ENCODE results near the gene CTDSP1. TPM values are rescaled to one million over a fixed set of nuclear protein-coding genes. Genes with fewer than 3 reads are reported as not detected.

Gene CTDSP1
- total and polyA plus RNA-seq, 7 donors: 75.1 to 120 (median 82.6) TPM

DNA sequence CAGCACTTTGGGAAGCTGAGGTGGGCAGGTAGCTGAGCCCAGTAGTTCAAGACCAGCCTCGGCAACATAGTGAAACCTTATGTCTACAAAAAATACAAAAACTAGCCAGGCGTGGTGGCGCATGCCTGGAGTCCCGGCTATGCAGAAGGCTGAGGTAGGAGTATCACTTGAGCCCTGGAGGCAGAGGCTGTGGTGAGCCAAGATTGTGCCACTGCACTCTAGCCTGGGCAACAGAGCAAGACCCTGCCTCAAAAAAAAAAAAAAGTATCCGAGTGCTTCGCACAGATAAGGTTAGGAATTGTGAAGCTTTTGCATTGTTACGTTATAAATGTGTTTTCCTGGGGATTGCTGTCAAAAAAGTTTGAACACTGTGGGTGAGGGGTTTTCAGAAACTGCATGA, 4.1 kb downstream of the CTDSP1 start:
- Histone ChIP-seq H3K27me3 (no peaks in the 10 kb centered on the region), H3K9me3 (no peaks in the 10 kb centered on the region), H3K27ac (peak overlapping the region in 2 of 4 donors; percentile 15 to 90), H3K4me1 (peaks cover 0 to 56% (median 47%) of the 10 kb centered on the region in 4 donors), H3K36me3 (peaks cover 11 to 40% (median 31%) of the 10 kb centered on the region in 4 donors), H3K4me3 (no peak overlapping the region)
- intact Hi-C loops (cut with DNase I): loop anchor here (10.0 kb wide), 1 partner anchor 251 kb away; the partner anchor contains the start of genes BCS1L and ZNF142
- TF ChIP-seq POLR2AphosphoS5 (IDR thresholded peaks at IDR 0.05): no peak
- no peak for TF ChIP-seq EP300 (IDR thresholded peaks at IDR 0.05)
- TF ChIP-seq POLR2A (IDR thresholded peaks at IDR 0.05): no peak
- TF ChIP-seq, protein P1, sequence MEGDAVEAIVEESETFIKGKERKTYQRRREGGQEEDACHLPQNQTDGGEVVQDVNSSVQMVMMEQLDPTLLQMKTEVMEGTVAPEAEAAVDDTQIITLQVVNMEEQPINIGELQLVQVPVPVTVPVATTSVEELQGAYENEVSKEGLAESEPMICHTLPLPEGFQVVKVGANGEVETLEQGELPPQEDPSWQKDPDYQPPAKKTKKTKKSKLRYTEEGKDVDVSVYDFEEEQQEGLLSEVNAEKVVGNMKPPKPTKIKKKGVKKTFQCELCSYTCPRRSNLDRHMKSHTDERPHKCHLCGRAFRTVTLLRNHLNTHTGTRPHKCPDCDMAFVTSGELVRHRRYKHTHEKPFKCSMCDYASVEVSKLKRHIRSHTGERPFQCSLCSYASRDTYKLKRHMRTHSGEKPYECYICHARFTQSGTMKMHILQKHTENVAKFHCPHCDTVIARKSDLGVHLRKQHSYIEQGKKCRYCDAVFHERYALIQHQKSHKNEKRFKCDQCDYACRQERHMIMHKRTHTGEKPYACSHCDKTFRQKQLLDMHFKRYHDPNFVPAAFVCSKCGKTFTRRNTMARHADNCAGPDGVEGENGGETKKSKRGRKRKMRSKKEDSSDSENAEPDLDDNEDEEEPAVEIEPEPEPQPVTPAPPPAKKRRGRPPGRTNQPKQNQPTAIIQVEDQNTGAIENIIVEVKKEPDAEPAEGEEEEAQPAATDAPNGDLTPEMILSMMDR (IDR thresholded peaks at IDR 0.05): no peak
- no peak for DNase-seq
- 82 to 86% methylated on average over 7 of the region's 7 CpGs for WGBS, 2 donors

DNA sequence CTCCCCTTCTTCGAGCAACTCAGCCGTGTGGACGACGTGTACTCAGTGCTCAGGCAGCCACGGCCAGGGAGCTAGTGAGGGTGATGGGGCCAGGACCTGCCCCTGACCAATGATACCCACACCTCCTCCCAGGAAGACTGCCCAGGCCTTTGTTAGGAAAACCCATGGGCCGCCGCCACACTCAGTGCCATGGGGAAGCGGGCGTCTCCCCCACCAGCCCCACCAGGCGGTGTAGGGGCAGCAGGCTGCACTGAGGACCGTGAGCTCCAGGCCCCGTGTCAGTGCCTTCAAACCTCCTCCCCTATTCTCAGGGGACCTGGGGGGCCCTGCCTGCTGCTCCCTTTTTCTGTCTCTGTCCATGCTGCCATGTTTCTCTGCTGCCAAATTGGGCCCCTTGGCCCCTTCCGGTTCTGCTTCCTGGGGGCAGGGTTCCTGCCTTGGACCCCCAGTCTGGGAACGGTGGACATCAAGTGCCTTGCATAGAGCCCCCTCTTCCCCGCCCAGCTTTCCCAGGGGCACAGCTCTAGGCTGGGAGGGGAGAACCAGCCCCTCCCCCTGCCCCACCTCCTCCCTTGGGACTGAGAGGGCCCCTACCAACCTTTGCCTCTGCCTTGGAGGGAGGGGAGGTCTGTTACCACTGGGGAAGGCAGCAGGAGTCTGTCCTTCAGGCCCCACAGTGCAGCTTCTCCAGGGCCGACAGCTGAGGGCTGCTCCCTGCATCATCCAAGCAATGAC, 4.8 kb downstream of the CTDSP1 start:
- Histone ChIP-seq H3K27ac (peak overlapping the region; percentile 88 to 92 (median 90)), H3K4me3 (no peak overlapping the region), H3K27me3 (no peaks in the 10 kb centered on the region), H3K4me1 (peaks cover 0 to 52% (median 45%) of the 10 kb centered on the region in 4 donors), H3K36me3 (peaks cover 11 to 40% (median 31%) of the 10 kb centered on the region in 4 donors), H3K9me3 (no peaks in the 10 kb centered on the region)
- intact Hi-C loops (cut with DNase I): loop anchor here (5.0 to 10.0 kb wide), 5 partner anchors 217 to 983 kb away; partner anchors contain the start of genes BCS1L, DNPEP and ZNF142
- 69 to 76% methylated on average over 16 of the region's 16 CpGs for WGBS, 2 donors
- DNase-seq: peak; percentile 71
- TF ChIP-seq EP300 (IDR thresholded peaks at IDR 0.05) (no peak), POLR2A (IDR thresholded peaks at IDR 0.05) (no peak), POLR2AphosphoS5 (IDR thresholded peaks at IDR 0.05) (no peak)
- TF ChIP-seq, protein P1 (IDR thresholded peaks at IDR 0.05): no peak

DNA sequence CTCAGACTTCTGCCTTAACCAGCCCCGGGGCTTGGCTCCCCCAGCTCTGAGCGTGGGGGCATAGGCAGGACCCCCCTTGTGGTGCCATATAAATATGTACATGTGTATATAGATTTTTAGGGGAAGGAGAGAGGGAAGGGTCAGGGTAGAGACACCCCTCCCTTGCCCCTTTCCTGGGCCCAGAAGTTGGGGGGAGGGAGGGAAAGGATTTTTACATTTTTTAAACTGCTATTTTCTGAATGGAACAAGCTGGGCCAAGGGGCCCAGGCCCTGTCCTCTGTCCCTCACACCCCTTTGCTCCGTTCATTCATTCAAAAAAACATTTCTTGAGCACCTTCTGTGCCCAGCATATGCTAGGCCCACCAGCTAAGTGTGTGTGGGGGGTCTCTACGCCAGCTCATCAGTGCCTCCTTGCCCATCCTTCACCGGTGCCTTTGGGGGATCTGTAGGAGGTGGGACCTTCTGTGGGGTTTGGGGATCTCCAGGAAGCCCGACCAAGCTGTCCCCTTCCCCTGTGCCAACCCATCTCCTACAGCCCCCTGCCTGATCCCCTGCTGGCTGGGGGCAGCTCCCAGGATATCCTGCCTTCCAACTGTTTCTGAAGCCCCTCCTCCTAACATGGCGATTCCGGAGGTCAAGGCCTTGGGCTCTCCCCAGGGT, 5.5 kb downstream of the CTDSP1 start:
- Histone ChIP-seq H3K36me3 (peaks cover 11 to 40% (median 31%) of the 10 kb centered on the region in 4 donors), H3K27me3 (no peaks in the 10 kb centered on the region), H3K4me1 (peaks cover 0 to 52% (median 45%) of the 10 kb centered on the region in 4 donors), H3K9me3 (no peaks in the 10 kb centered on the region), H3K27ac (peak overlapping the region; percentile 88 to 92 (median 90)), H3K4me3 (peak overlapping the region in 1 of 4 donors; percentile 51)
- 54 to 59% methylated on average over 8 of the region's 8 CpGs for WGBS, 2 donors
- intact Hi-C loops (cut with DNase I): loop anchor here (5.0 to 10.0 kb wide), 5 partner anchors 218 to 982 kb away; partner anchors contain the start of genes BCS1L, DNPEP and ZNF142
- no peak for DNase-seq
- TF ChIP-seq EP300 (IDR thresholded peaks at IDR 0.05): no peak
- TF ChIP-seq POLR2AphosphoS5 (IDR thresholded peaks at IDR 0.05): no peak
- TF ChIP-seq POLR2A (IDR thresholded peaks at IDR 0.05): no peak

DNA sequence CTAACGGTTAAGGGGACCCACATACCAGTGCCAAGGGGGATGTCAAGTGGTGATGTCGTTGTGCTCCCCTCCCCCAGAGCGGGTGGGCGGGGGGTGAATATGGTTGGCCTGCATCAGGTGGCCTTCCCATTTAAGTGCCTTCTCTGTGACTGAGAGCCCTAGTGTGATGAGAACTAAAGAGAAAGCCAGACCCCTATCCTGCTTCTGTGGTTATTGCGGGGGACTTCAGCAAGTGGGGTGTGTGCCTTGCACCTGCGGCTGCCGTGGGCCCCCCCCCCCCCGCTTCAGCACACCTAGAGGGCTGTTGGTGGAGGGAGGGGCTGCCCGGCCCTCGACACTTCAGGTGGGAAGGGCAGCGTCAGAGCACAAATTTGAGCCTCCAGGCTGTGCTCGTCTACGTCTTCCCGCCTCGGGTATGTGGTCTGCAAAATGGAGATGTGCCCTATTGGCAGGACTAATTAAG, 6.1 kb downstream of the CTDSP1 start:
- peak; percentile 80 for DNase-seq
- Histone ChIP-seq H3K27ac (peak overlapping the region; percentile 88 to 92 (median 90)), H3K4me3 (peak overlapping the region; percentile 23 to 54 (median 50)), H3K4me1 (peaks cover 0 to 51% (median 44%) of the 10 kb centered on the region in 4 donors), H3K27me3 (no peaks in the 10 kb centered on the region), H3K36me3 (peaks cover 11 to 40% (median 31%) of the 10 kb centered on the region in 4 donors), H3K9me3 (no peaks in the 10 kb centered on the region)
- 2 to 4% methylated on average over 15 of the region's 15 CpGs for WGBS, 2 donors
- TF ChIP-seq POLR2AphosphoS5 (IDR thresholded peaks at IDR 0.05): peak in 2 of 4 donors; percentile 20 to 58
- TF ChIP-seq, protein P1 (IDR thresholded peaks at IDR 0.05): no peak
- TF ChIP-seq EP300 (IDR thresholded peaks at IDR 0.05): no peak
- TF ChIP-seq POLR2A (IDR thresholded peaks at IDR 0.05): no peak
- intact Hi-C loops (cut with DNase I): loop anchor here (2.0 to 10.0 kb wide), 7 partner anchors 61 to 982 kb away; partner anchors contain the start of genes BCS1L, CNOT9, DNPEP and USP37
